ENCODE data around the gene ECM2.

Gene ECM2

DNA sequence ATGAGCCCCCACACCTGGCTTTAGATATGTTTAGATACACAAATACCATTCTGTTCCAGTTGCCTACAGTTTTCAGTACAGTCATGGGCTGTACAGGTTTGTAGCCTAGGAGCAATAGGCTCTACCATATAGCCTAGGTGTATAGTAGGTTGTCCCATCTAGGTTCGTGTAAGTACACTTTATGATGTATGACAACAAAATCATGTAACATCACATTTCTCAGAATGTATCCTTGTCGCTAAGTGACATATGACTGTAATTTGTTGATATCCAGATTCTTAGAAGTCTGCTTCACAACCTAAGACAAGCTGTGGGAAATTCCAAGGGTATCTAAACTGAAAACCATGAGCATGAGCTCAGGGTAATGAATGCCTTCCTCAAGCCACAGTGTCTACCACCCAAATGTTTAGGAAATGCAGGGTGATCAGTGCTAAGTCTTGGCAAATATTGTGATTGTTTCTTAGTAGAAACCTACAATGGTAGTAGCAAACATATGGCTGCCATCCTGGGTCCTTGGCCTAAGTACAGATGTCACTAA, 8.4 kb downstream of the ECM2 start:
- DNase-seq = no peak

DNA sequence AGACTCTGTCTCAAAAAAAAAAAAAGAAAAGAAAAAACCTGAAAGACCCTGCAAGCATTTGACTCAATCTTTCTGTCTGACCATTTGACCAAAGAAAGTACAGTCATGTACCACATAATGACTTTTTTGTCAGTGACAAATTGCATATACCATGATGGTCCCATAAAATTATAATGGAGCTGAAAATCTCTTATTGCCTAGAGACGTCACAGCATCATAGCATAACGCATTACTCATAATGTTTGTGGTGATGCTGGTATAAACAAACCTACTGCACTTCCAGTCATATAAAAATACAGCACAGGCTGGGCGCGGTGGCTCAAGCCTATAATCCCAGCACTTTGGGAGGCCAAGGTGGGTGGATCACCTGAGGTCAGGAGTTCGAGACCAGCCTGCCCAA, 10.5 kb downstream of the ECM2 start:
- no peak for DNase-seq

DNA sequence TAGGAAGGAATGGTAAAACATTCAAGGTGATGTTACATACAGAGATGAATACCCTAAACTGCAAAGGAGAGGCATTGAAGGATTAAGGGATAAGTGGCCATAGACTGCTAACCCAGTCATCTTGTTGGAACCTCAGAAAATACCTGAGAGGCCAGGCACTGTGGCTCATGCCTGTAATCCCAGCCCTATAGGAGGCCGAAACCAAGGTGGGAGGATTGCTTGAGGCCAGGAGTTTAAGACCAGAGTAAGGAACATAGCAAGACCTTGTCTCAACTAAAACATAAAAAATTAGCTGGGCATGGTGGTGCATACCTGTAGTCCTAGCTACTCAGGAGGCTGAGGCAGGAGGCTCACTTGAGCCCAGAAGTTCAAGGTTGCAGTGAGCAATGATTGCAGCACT, 10.9 kb downstream of the ECM2 start:
- DNase-seq = no peak

DNA sequence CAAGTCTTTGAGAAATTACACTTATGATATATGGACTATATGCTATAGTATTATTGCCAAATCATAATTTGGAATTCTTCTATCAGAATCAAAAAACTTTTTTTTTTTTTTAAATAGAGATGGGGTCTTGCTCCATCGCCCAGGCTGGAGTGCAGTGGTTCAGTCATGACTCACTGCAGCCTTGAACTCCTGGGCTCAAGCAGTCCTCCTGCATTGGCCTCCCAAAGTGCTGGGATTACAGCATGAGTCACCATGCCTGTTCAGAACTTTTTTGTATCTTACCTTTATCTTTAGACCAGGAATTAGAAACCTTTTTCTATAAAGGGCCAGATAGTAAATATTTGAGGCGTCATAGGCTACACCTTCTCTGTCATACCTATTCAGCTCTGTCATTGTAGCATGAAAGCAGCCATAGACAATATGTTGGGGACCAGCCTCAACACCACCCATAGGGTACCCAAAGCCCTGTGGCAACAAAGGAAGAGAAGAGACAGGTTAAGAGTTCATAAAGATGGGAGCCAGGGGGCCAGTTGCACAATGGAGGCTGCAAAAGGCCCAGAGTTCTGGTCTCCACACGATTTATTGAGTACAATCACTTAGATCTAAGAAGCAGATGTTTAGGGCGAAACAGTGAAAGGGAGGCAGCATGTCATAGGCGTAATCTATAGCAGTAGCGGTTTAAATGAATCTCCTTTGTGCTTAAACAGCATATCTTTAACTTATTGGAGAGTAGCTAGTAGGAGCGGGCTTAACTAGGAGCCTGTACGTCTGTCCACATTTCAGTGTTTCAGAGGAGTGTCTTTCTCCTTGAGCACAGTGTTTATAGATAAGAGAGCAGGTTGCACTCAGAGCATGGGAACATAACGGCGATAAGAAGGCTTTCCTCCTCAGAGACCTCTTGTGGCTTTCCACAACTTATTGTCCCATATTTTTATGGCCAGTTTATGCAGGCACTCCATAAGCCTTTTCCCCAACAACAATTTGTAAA, 12.5 kb downstream of the ECM2 start:
- no peak for DNase-seq

GRCh38 chr9:92520837-92521236, 15.0 kb downstream of the ECM2 start:
- no peak for DNase-seq

DNA sequence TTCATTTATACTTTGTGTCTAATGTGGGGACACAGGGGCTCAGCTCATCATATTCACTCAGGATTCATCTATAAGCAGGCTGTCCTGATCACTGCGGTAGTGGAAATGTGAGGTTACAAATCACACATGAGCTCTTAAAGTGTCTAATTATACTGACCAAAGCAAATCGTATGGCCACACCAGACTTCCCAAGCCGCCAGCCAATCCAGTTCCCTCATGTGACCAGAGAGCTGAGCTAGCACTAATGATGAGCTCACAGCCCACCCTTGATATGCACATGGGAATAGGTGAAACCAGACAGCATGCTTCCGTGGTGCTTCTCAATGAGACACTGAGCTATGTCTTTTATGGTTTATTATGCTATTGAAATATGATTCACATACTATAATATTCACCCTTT, 17.6 kb downstream of the ECM2 start:
- no peak for DNase-seq

DNA sequence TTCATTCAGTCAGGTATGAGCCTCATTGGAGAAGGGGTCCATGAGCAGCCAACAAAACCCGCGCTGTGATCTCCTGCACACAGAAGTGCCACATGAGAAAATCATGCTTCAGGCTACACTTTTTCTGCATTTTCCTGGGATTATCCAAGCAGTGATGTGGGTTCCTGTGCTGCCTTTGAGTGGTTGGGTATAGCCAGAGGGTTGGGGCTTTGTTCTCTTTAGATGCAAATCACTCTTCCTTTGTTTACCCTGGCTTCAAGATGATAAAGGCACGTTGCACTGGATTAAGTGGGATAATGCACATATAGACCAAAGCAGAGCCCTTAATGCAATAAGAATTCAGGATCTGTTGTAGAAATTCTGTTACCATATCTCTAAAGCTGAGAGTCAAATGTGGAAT, 18.7 kb downstream of the ECM2 start:
- no peak for DNase-seq

GRCh38 chr9:92516521-92516920, 19.3 kb downstream of the ECM2 start:
- DNase-seq = no peak

GRCh38 chr9:92514635-92515034, 21.2 kb downstream of the ECM2 start:
- DNase-seq = no peak

DNA sequence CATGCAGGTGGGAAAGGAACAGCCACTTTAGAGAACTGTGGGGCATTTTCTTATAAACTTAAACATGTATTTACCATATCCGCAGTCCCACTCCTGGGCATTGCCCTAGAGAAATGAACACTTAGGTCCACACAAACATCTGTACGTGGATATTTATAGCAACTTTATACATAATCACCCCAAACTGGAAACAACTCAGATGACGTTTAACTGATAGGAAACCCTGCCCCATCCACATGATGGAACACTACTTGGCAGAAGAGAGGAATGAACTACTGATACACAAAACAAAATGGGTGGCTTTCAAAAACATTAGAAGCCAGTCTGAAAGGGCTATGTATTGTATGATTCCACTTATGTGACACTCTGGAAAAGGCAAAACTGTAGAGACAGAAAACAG, 22.4 kb downstream of the ECM2 start:
- DNase-seq = no peak

GRCh38 chr9:92512622-92513021, 23.2 kb downstream of the ECM2 start:
- DNase-seq = no peak

DNA sequence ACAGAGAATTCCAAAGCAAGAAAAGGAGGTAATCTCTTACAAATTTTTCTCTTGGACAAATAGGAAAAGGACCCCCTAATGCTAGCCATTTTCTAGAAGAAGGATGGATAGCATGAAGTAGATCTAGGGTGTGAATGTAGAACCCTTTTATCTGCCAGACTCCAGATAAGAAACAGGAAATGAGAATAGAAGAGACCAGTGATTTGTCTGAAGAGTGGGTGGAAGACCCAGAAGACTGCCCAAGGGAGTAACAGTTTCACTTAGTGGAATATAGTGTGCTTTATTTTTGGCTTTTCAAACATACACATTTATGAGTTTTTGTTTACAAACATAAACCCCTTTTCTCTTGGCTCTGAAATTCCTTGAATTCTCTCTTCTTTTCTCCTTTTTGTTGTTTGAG, 25.0 kb downstream of the ECM2 start:
- no peak for DNase-seq

GRCh38 chr9:92509050-92509449, 26.7 kb downstream of the ECM2 start:
- DNase-seq = no peak

- no peak for DNase-seq
Observed at GRCh38 chr9:92508018-92508820, 27.6 kb downstream of the ECM2 start.

GRCh38 chr9:92507496-92507895, 28.3 kb downstream of the ECM2 start:
- no peak for DNase-seq

GRCh38 chr9:92507005-92507404, 28.8 kb downstream of the ECM2 start:
- no peak for DNase-seq

DNA sequence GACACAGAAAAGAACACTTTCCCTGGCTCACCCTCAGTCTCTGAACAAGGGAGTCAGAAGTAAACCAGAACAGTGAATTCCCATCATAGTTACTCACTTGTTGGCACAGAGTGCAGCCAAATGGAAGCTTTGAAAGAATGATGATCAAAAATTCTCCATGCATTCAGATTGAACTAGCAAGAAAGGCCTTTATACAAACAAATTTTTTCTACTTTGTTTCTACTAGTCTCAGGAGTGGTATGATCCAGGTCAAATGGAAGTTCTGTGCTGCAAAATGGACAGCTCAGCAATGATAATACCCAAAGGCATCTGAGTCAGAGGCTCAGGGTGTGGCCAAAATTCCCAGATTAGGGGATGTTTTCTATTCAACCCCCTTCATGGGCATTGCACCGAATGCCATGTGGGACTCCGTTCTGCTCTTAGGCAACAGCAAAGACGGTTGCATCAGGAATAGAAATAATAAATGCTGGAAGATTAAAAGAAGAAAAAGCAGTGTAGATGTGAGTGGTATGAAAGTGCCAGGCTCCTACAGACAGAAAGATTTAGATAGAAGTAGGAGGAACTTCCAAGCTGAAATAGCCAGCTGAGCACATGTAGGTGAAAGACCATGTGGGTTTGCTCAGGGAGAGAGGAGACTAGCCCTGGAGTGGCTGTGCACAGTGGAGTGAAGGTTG, 29.5 kb downstream of the ECM2 start:
- no peak for DNase-seq

GRCh38 chr9:92504881-92505280, 30.9 kb downstream of the ECM2 start:
- DNase-seq = no peak

DNA sequence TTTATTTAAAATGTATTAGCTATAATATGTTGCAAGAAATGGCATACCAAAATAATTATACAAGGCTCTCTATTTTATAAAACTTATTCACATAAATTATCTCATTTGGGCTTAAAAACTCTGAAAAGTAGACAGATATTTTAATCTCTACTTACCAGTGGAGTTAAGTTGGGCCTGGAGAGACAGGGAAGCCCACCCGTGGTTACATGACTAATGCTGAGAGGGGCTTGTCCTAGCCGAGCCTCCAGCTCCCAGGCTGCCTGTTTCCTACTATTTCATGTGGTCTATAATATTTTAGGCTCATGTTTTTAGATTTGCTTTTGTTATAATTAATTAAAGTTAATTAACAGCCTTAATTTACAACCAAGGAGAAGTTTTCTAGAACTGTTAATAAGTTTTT, 32.6 kb downstream of the ECM2 start:
- DNase-seq = no peak

GRCh38 chr9:92501671-92502393, 34.0 kb downstream of the ECM2 start:
- no peak for DNase-seq

GRCh38 chr9:92500725-92501124, 35.1 kb downstream of the ECM2 start:
- DNase-seq = no peak

GRCh38 chr9:92499701-92500100, 36.1 kb downstream of the ECM2 start:
- DNase-seq = no peak
